MM.1S (cell line): ENCODE measurements around the gene PRSS23.

ENCODE experiments used
- CTCF ChIP-seq: fragments of 300-600 bp; sonication (generic); IDR thresholded peaks from 2 replicates; pipeline ENCODE4 v1.5.1; 2016; ENCODE audit warnings: antibody characterized with exemption, low read length, mixed read lengths
- EZH2 ChIP-seq: fragments of 300-600 bp; sonication (generic); optimal IDR thresholded peaks from 2 replicates; pipeline ENCODE3; 2017; ENCODE audit warnings: low read depth, mild to moderate bottlenecking, antibody characterized with exemption, low read length, mixed read lengths
- EZH2phosphoT487 ChIP-seq: fragments of 300-600 bp; sonication (generic); IDR thresholded peaks from 2 replicates; pipeline ENCODE4 v1.6.1; 2018; ENCODE audit warnings: antibody characterized with exemption, low read length

- TF ChIP-seq CTCF (no peak), EZH2 (no peak), EZH2phosphoT487 (no peak)
Measured at GRCh38 chr11:86849679-86850078, 49.3 kb downstream of the PRSS23 start.
